NCI-H128 (cell line): ENCODE data around the gene COBLL1.
"Not testable (repeated sequence)": the region's sequence is repeated elsewhere in the genome, so short reads cannot be mapped to it uniquely, and the experiment has no call there.

Experiments
- DNase-seq: peaks from one replicate; lab custom pipeline; 2025; ENCODE audit not compliant: unreplicated experiment; lab: John Stamatoyannopoulos, UW

COBLL1 gene, protein sequence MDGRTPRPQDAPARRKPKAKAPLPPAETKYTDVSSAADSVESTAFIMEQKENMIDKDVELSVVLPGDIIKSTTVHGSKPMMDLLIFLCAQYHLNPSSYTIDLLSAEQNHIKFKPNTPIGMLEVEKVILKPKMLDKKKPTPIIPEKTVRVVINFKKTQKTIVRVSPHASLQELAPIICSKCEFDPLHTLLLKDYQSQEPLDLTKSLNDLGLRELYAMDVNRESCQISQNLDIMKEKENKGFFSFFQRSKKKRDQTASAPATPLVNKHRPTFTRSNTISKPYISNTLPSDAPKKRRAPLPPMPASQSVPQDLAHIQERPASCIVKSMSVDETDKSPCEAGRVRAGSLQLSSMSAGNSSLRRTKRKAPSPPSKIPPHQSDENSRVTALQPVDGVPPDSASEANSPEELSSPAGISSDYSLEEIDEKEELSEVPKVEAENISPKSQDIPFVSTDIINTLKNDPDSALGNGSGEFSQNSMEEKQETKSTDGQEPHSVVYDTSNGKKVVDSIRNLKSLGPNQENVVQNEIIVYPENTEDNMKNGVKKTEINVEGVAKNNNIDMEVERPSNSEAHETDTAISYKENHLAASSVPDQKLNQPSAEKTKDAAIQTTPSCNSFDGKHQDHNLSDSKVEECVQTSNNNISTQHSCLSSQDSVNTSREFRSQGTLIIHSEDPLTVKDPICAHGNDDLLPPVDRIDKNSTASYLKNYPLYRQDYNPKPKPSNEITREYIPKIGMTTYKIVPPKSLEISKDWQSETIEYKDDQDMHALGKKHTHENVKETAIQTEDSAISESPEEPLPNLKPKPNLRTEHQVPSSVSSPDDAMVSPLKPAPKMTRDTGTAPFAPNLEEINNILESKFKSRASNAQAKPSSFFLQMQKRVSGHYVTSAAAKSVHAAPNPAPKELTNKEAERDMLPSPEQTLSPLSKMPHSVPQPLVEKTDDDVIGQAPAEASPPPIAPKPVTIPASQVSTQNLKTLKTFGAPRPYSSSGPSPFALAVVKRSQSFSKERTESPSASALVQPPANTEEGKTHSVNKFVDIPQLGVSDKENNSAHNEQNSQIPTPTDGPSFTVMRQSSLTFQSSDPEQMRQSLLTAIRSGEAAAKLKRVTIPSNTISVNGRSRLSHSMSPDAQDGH

DNA sequence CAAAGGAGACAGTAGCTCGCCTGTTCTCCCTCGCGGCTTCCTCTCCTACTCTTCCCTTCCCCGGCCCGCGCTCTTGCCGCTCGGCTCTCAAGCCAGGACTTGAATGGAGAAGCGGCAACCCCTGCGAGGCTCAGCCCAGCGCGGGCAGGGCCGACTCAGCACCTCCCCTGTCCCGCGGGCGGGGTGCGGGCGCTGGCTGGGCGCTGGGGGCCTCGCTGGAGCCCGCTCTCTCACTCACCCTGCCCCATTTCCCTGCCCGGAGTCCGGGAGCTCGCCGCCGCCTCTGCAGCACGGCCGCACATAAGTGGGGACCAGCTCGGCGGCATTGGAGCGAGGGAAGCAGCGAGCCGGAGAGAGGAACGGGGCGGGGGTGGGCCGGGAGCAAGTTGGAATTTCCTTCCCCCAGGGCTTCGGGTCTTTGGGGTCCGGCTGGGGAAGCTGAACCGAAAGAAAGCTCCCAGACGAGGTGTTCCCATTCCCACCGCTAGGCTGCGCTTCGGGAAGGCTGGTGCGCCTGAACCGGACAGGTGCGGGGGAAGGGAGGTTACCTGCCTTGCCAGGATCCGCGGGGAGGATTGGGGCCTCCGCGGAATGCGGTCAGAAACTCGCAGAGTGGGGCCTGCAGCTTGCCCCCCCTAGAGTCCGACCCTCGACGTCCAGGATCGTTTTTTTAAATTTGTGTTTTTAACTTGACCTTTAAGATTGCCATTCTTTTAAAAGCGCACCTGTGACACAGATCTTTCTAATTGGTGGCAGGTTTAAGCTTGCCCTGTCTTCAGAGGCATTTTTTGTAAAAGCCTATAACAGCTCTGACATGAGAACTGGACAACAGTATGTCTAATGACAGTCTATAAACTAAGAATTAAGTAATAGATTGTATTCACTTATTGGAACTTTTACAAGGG lies at the start of gene COBLL1:
COBLL1 (minus strand) TSS at position 105 of the 905 bp plus-strand sequence. CDS start 627 bp downstream, outside the sequence.
- no peak for DNase-seq

DNA sequence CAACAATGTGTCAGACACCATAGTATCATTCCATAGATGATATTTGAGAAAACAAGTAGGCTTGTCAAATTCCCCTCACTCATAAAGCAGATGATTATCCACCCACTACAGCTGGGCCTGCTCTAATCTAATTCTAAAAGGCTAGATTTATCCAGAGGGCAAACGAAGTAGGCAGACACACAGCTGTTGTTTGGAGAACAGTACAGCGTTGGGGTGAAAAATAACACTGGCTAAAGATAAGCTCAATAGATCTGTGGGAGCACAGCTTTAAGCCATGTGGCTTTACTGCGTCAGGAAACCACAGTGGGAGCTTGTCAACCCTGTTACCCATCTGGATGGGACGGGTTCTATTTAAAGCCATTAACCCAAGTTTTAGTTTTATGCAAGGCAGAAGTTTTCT lies 48.9 kb upstream of the COBLL1 start:
- no peak for DNase-seq

DNA sequence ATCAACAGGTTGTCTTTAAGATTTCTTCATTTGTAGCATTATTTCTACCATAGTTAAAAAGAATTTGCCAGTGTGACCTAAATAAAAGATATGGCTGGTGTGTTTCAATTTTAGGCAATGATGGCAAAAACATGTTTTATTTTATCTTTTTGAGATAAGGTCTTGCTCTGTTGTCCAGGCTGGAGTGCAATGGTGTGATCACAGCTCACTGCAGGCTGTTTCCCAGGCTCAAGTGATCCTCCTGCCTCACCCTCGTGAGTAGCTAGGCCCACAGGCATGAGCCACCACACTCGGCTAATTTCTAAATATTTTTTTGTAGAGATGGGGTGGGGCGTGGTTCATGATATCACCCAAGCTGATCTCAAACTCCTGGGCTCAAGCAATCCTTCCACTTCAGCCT lies 47.0 kb upstream of the COBLL1 start:
- no peak for DNase-seq

DNA sequence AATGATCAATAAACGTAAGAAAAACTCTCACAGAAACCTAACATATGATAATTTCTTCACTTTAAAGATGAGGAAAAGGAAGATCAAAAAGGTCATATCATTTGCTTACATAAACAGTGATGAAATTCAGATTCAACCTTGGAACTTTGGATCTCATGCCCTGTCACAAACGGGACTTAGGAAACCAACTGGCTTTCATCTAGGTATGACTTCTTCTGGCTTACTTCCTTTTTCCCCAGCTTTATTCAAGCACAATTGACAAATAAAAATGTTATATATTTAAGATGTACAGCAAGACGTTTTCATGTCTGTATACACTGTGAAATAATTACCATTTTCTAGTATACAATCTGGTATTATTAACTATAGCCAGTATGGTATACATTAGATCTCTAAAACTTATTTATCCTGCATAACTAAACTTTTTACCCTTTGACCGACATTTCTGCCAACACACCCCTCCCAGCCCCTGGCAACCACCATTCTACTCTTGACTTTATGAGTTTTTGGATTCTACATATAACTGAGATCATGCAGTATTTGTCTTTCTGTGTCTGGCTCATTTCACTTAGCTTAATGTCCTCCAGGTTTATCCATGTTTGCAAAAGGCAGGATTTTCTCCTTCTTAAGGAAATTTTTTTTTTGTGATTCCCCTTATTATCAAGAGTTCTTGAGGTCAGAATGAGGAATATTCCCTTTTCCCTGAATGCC lies 46.0 kb upstream of the COBLL1 start:
- no peak for DNase-seq

DNA sequence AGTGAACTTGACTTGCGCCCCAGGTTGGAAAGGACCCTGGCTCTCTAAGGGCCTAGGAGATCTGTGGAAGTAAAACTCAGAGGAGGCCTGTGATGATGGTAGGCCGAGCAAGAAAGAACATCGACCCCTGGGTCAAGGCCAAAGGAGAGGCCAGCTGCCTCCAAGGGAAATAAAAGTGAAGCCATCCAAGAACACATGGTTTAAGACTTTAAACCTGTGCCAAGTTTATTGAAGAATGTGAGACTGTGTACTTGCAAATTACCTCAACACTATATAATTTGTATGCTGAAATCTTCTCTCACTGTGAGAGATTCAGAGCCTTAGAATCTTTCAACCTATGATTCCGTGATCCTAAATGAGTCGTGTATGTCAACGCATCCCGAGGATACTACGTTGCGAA lies 40.7 kb upstream of the COBLL1 start:
- DNase-seq: no peak

DNA sequence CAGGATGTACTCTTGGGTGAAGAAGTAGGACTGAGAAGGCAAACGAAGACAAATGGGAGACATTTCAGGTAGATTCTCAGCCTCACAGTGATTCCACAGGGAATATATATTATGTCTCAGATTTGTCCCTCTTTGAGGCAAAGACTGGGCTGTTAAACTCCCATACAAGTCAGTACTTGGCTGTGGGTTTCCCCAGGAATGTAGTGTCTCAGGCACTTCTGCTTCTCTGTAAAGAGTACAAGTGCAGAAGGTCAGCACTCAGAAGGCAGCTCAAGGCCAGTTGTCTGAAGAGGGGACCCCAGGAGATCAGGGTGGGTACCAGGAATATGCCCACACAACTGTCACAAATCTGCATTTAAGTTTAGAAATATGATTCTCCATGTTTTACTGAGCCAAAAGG lies 39.9 kb upstream of the COBLL1 start:
- no peak for DNase-seq

DNA sequence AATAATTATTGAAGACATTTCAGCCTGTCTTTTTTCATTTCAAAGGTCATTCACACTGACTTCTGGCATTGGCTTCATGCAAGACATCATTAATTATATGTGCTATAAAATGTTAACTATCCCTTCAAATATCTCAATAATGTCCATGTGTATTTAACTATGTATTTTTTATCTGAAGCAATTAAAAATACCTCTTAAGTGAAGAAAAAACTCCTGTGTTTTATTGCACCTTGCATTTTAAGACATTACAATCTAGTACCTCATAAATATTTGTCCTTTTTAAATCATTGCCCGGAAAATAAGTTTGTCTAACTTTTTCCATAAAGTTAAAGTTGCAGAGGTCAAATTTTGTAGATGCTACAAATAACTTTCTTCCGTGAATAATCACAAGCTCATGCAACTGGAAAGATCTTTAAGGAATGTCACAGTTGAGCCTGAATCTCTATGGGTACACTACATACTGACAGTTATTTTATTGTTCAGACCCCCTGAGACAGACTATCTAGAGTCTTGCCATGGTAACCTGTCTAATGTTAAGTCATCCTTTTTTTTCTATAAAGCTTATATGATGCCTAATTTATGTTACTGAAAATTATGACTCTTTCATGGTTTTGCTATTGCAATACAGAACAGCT lies 38.4 kb upstream of the COBLL1 start:
- no peak for DNase-seq

DNA sequence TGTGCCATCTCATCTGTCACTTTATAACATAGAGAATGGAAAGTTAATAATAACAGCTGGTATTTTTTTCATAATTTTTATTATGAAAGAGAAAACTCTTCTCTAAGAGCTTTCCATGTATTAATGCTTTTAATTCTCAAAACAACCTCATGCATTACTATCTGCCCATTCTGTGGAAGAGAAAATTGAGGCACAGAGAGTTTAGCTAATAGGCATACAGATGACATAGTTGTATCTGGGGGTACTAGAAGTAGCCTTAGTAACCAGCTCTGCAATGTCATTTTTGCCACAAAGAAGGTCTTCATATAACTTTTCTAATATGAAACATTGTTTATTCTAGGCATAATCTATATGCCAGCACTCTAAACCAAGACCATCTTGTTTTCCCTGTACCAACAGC lies 36.3 kb upstream of the COBLL1 start:
- no peak for DNase-seq

DNA sequence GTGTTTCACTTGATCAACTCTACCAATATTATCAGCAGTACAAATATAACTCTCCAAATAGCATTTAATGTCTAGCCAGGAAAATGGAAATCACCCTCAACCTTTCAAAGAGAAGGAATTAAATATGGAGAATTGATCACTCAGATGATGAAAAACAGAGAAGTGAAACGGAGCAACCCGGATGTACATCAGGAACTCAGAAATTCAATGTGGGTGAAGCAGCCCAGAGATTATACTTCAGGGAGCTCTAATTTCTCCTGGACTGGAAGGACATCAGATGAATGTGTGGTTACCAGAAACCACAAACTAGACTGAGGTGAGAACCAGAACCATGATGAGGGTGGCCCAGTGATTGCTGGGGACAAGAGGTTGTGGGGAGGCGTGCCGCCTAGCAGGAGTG lies 35.5 kb upstream of the COBLL1 start:
- DNase-seq: no peak

DNA sequence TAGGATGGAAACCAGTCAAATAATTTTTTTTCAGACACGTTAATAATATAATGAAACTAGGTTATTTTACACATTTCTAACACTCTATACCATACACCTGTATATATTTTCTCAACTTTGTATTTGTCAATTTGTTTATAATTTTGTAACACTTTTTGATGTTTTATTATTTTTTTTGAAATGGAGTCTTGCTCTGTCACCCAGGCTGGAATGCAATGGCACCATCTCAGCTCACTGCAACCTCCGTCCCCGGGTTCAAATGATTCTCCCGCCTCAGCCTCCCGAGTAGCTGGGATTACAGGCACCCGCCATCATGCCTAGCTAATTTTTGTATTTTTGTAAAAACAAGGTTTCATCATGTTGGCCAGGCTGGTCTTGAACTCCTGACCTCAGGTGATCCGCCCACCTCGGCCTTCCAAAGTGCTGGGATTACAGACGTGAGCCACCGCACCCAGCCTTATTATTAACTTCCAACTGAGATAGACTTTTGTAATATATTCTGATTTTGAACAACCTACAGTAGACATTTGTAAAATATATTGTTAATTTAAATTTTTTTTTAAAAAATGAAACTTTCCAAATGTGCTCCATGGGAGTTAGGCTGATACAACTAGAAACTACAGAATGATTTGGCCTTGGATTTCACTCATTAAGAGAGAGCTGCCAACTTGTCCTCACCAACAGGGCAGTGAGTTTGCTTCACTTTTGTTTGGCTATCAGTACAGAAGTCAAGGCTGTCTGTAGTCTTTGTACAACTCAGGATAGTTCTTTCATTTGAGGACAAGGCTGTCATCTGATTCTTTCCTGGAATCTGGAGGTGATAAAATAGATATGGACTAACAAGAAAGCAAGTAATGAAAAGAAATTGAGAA lies 33.9 kb upstream of the COBLL1 start:
- no peak for DNase-seq

DNA sequence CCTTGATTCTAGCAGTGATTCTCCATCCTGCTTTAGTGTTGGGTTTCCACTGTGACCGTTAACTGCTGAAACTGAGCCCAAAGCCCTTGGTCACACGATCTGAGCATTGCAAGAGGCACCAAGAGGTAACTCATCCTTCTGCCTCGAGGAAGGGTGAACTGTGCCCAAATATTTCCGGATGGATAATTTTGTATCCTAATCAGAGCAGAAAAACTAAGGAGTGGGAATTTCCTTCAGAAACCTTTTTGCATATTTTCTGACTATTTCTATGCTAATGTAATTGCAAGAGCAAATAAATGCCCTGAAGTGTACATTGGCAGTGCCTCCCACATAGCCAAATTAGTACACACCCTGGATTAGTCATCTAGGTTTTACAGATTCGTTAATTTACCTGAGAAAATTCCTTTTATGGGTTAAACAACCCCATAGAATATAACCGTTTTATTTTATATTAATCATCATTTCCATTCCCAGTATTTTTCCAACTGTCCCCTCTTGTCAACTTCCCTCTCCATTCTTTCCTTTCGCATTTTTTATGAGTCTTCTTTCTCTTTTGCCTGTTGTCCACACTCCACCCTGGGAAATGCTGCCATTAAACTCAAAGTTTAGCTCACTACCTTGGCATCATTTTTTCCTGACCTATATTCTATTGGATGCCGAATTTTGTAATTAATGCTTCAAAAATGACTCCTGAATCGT lies 31.7 kb upstream of the COBLL1 start:
- no peak for DNase-seq

DNA sequence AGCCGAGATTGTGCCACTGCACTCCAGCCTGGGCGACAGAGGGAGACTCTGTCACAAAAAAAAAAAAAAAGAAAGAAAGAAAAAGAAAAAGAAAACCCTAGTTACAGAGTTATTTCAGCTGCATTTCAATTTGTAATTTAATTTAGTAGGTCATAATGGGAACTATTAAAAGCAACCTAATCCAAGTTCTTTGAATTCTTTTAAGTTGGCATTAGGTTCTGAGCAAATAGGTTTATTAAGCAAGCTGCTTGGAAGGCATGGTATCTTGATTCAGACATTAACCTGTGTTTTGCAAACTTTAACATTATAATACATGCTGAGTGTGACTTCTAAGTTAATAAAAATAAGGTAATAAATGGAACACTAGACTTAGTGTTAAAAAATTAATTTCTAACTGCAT lies 29.8 kb upstream of the COBLL1 start:
- DNase-seq: no peak

DNA sequence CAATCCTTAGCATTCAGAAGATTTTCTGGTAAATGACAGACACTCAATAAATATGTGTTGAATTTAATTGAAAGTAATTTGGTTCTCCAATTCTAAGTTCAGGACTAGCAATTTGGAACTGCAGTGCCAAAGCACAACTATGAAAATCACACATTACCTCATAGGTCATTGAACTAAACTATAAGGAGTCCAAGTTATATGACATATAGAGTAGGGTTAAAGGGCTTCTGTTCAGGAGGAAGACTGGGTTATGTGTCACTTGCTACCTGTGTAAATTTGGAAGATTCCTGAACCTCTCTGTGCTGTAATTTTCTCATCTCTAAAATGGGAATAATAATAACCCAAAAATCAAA lies 27.8 kb upstream of the COBLL1 start:
- no peak for DNase-seq

DNA sequence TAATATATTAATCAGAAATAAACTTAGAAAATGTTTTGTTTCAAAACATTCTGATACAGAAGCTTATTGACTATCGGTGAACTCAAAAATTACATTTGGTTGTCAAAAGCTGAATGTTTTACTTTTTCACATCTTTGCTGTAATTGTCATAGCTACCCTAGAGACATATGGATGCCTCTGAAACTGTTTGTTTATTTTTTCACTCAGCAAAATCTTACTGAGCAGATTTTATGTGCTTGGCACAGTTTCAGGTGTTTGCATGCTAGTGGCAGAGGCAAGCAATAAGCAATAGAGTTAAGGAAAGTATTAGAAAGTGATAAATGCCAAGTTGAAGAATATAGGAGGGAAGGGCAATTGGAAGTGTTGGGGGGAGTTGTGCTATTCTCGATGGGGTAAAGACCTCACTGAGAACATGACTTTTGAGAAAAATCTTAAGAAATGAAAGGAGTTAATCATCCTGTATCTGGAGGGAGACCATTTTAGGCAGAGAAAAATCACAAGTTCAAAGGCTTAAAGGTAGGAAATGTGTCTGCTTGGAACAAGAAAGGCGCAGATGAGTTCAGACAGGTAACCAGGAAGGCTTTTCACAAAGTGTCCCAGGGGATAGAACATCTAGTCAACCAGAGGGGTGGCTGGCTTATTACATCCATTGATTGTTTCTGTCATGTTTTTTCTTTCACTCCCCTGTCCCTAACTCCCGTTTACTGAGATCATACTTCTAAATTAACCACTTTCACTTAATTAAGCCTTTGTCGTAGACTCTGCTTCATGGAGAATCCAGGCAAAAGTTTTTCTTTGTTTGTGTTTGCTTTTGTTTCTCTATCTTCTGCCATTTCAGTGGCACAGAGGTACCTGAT lies 27.2 kb upstream of the COBLL1 start:
- no peak for DNase-seq

DNA sequence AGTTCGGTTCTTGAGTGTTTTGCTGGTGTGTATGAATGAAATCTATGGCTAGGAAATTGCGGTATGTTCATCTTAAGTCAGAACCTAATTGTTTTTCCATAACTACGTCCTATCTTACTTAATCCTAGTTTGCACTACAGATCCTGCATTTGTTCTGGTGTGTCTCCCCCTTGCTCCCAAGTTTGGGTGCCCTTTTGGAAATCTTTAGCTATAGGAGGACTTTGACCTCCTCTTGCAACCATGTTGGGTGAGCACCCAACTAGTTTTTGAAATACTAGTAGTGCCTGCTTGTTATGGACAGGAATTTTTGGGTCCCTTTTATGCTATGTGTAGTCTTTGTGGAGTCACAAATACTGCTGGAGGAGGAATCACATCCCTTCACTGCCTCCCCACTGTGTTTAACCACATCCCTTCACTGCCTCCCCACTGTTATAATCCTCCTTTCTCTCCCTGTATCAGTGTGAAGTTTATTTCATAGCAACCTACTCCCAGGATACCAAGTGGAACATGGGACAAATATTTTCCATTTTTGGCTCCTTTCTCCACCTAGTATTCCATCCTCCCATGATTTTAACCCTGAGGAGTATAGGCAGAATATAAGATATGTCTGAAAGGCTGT lies 26.3 kb upstream of the COBLL1 start:
- DNase-seq: no peak

DNA sequence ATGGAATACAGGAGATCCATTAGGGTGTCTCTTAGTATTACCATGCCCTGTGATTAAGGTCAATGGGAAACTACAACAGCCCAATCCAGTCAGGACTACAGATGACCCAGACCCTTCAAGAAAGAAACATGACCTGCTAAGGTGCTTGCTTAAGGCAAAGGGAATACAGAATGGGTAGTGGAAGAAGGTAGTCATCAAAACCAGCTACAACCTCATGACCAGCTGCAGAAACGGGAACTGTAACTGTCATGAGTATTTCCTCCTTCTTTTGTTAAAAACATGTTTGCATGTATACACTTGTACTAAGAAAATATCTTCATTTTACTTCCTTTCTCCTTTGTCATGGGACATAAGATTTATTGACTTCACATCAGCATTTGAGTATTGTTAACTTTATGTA lies 24.8 kb upstream of the COBLL1 start:
- DNase-seq: not testable (repeated sequence)

DNA sequence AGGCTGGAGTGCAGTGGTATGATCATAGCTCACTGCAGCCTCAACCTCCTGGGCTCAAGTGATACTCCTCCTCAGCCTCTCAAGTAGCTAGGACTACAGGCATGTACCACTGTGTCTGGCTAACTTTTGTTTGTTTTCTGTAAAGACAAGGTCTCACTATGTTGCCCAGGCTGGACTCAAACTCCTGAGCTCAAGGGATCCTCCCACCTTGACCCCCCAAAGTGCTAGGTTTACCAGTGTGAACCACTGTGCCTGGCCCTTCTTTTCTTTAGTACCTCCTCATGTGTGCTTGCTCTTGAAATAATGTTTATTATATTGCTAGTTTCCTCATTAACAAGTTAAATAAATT lies 19.0 kb upstream of the COBLL1 start:
- no peak for DNase-seq
